Fibroblast of mammary gland (primary cell): ENCODE results near the gene RFX1.

ENCODE experiments used
- DNase-seq: peaks from one replicate; pipeline ENCODE4 v3.0.0-alpha.2; 2010; ENCODE audit warnings: low read depth
- H3K4me3 ChIP-seq: 2 replicates; pipeline ENCODE4 v1.5.1; 2011; ENCODE audit warnings: low read depth, mild to moderate bottlenecking, low read length, moderate library complexity; ENCODE audit not compliant: control insufficient read depth
- TF ChIP-seq, protein P1 (sequence below): conservative IDR thresholded peaks from 2 replicates; pipeline ENCODE4 v1.5.1; 2011; ENCODE audit warnings: low read depth, low read length, inconsistent platforms; ENCODE audit not compliant: control insufficient read depth, insufficient read depth

The RFX1 gene

DNA sequence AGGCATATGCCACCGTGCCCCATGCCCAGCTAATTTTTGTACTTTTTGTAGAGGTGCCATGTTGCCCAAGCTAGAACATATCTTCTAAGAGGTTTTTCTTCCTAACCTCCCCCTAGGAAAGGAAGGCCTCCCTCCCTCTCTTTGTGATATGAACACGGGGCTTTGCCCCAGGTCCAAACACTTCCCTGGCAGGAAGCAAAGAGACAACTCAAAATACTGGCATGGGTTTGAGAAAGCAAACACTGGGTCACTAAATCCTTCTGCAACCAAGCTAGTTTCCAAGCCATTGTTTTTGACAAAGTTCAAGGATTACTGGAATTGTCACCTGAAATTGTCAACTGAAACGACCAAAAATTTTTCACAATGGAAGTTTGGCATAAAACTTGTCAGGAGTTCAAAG, 91.3 kb downstream of the RFX1 start:
- TF ChIP-seq, protein P1, sequence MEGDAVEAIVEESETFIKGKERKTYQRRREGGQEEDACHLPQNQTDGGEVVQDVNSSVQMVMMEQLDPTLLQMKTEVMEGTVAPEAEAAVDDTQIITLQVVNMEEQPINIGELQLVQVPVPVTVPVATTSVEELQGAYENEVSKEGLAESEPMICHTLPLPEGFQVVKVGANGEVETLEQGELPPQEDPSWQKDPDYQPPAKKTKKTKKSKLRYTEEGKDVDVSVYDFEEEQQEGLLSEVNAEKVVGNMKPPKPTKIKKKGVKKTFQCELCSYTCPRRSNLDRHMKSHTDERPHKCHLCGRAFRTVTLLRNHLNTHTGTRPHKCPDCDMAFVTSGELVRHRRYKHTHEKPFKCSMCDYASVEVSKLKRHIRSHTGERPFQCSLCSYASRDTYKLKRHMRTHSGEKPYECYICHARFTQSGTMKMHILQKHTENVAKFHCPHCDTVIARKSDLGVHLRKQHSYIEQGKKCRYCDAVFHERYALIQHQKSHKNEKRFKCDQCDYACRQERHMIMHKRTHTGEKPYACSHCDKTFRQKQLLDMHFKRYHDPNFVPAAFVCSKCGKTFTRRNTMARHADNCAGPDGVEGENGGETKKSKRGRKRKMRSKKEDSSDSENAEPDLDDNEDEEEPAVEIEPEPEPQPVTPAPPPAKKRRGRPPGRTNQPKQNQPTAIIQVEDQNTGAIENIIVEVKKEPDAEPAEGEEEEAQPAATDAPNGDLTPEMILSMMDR = no peak
- no peak for DNase-seq
- H3K4me3 ChIP-seq = no peak overlapping the region

GRCh38 chr19:13913352-13913751, 92.8 kb downstream of the RFX1 start:
- no peak overlapping the region for H3K4me3 ChIP-seq
- TF ChIP-seq, protein P1 = no peak
- DNase-seq = no peak
